ENCODE data around the gene NDST3.

Gene NDST3

GRCh38 chr4:118034053-118034785, at the start of gene NDST3:
Gene NDST3, plus strand, starts transcription at chr4:118034486. Its CDS starts 19,425 bp downstream, at chr4:118053911.
- DNase-seq = no peak

GRCh38 chr4:117986321-117986720, 48.0 kb upstream of the NDST3 start:
- no peak for DNase-seq

GRCh38 chr4:117987464-117987863, 46.8 kb upstream of the NDST3 start:
- DNase-seq = no peak

- no peak for DNase-seq
These were observed 37.4 kb upstream of the NDST3 start for GRCh38 chr4:117996891-117997290.

GRCh38 chr4:118004088-118004487, 30.2 kb upstream of the NDST3 start:
- DNase-seq = no peak

- DNase-seq = no peak
These were observed 28.4 kb upstream of the NDST3 start for GRCh38 chr4:118005883-118006282.

GRCh38 chr4:118012142-118012541, 22.1 kb upstream of the NDST3 start:
- no peak for DNase-seq

- DNase-seq = no peak
These were observed 19.5 kb upstream of the NDST3 start for GRCh38 chr4:118014831-118015230.

GRCh38 chr4:118018381-118019145, 15.7 kb upstream of the NDST3 start:
- DNase-seq = no peak

- no peak for DNase-seq
These were observed 7.5 kb upstream of the NDST3 start for GRCh38 chr4:118026806-118027205.

- DNase-seq = no peak
These were observed 5.1 kb upstream of the NDST3 start for GRCh38 chr4:118029224-118029623.

- DNase-seq = no peak
These were observed 1.6 kb upstream of the NDST3 start for GRCh38 chr4:118032691-118033090.

- no peak for DNase-seq
These were observed 886 bp upstream of the NDST3 start for GRCh38 chr4:118033148-118034052.

GRCh38 chr4:118035309-118035708, 1.0 kb downstream of the NDST3 start:
- no peak for DNase-seq

GRCh38 chr4:118036336-118036735, 2.0 kb downstream of the NDST3 start:
- DNase-seq = no peak

- DNase-seq = no peak
These were observed 3.7 kb downstream of the NDST3 start for GRCh38 chr4:118037955-118038354.

- DNase-seq = no peak
These were observed 12.0 kb downstream of the NDST3 start for GRCh38 chr4:118046323-118046722.

GRCh38 chr4:118047043-118047442, 12.8 kb downstream of the NDST3 start:
- no peak for DNase-seq

- no peak for DNase-seq
These were observed 24.7 kb downstream of the NDST3 start for GRCh38 chr4:118058955-118059354.

GRCh38 chr4:118059397-118059796, 25.1 kb downstream of the NDST3 start:
- DNase-seq = no peak

GRCh38 chr4:118076958-118077766, 42.9 kb downstream of the NDST3 start:
- DNase-seq = no peak

- DNase-seq = no peak
These were observed 43.5 kb downstream of the NDST3 start for GRCh38 chr4:118077767-118078105.

- DNase-seq = no peak
These were observed 47.1 kb downstream of the NDST3 start for GRCh38 chr4:118081434-118081833.

Measured in stimulated activated CD4-positive, alpha-beta T cell treated with anti-CD3 and anti-CD28 coated beads, Interleukin-2, amount 100 ng/mL, for 48 hours (primary cell).